GM21360 (cell line): ENCODE results near the gene BTAF1.

ENCODE experiments used
- ATAC-seq: cut with Tn5 transposase; IDR thresholded peaks from one replicate; pipeline ENCODE4 v1.9.1; 2021; ENCODE audit warnings: mild to moderate bottlenecking, moderate library complexity; ENCODE audit not compliant: unreplicated experiment

Gene BTAF1

DNA sequence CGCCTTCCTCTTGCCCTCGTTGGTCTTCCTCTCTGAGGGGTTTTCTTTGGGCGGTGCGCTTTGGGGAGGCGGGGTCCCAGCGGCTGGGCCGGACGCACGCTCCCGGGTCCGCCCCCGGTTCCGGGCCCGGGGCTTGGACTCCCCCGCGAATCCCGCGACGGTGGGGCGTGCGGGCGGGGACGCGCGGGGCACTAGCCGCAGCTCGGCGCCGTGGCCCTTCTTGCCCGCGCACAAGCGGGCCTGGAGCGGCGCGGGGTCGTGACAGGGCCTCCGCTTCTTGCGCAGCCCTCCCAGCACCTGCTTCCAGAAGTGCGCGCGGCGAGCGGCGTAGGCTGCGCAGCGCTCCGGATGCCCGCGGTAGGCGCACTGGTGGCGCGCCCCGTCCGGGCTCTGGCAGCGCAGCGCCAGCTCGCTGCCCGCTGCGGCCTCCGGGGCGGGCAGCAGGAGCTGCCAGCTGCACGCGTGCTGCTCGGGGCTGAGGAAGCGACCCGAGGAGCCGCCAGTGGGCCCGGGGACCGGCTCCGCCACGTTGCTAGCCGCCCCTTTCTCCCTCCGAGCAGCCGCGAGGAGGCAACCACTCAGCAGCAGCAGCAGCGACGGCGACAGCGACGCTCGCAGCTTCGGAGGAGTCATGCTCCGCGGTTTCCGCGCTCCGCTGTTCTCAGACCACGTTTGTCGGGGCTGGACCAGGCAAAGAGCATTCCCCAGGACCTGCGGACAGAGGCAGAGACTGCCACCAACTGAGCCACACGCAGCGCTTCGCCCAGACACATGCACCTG lies 15.0 kb upstream of the BTAF1 start:
- ATAC-seq = peak; percentile 89

DNA sequence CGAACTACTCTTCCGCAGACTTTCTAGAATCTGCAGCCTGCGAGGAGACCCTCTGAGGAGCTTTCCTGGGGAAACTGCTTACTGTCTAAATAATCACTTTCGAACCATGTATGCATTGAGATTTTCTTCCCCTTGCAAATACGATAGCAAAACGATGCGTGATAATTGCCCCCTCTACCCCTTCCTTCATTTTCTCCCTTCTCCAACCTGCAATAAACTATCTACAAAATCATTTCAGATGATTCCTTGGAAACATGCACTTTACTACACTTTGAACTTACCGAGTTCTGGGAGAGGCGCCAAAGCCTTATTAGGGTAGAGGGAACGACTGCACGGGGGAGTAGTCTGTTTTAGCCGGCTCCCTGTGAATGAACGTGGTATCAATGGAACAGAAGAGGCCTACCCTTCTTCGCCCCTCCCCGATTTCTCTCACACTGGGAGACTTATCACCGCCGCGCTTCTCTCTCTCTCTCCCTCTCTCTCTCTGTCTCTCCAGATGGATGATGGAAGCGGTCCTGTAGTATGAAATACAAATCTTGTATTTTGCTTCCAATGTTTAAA lies 14.4 kb upstream of the BTAF1 start, which contains the start of gene FGFBP3:
Gene FGFBP3 (minus strand): TSS at position 370 of the 561 bp plus-strand sequence. CDS start 517 bp downstream, outside the sequence.
- no peak for ATAC-seq

DNA sequence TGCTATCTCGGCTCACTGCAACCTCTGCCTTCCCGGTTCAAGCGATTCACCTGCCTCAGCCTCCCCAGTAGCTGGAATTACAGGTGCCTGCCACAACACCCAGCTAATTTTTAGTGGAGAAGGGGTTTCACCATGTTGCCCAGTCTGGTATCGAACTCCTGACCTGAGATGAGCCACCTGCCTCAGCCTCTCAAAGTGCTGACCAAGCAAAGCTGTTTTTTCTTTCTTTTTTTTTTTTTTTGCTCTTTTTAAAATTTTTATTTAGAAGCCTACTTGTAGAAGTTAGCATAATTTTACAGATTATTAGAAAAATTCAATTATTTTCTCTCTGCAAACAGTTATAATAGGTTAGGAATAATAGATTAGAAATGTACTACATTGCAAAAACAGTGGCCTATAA lies 13.1 kb upstream of the BTAF1 start:
- ATAC-seq = no peak

DNA sequence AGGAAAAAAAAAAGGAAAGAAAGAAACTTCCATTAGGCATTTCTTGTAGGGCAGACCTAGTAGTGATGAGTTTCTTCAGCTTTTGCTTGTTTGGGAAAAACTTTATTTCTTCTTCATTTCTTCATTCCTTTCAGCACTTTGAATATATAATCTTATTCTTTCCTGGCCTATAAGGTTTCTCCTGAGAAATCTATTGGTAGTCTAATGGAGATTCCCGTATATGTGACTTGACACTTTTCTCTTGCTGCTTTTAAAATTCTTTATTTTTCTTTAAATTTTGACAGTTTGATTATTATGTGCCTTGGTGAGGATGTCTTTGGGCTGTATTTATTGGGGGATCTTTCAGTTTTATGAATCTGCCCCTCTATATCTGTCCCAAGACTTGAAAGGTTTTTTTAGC lies 3.9 kb upstream of the BTAF1 start:
- ATAC-seq = no peak

DNA sequence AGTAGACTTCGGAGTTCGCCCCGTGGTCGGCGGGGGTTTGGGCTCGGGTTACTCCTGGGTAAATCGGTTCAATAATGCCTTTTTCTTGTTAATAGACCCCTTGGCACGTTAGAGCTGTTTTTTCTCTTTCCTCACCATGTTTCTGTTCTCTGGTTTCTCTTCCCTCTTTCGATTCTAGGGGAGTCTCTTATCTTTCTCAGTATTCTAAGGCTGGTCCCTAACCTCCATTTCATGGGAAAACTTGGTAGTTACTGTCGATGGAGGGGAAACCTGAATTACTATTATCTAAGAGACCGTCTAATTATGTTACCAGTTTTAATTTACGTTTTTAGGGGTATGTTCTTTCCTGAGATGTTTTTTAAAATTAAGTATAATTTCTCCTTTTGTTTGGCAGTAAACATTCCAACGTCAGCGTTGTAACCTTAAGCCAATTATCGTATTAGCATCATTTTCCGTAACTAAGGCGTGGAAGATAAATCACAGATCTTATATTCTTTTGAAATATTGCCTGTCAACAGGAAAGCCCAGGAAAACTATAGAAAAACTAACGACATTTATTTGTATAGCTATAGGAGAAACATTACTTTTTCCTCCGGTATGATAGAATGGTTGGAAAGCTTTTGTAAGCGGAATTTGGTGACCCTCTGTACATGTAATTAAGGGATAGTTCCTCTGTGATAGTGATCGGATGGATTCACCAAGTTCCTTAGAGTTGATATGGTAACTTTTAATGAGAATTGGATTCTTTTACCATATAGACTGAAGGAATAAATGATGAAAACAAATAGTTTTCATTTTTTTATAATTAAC lies 847 bp downstream of the BTAF1 start:
- ATAC-seq = peak; percentile 22

DNA sequence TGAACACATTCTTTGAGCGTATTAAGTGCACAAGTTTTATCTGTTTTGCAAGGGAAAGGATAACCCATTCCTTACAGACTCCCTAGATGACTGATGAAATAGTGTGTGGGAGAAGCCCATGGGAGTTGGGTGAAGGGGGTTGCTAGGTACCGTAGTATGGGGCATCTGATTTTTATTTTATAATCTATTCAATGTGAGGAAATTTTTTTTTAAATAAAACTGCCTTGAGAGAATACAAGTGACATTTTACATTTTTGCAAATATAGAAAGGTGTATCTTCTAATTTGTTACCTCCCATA lies 1.4 kb downstream of the BTAF1 start:
- no peak for ATAC-seq

DNA sequence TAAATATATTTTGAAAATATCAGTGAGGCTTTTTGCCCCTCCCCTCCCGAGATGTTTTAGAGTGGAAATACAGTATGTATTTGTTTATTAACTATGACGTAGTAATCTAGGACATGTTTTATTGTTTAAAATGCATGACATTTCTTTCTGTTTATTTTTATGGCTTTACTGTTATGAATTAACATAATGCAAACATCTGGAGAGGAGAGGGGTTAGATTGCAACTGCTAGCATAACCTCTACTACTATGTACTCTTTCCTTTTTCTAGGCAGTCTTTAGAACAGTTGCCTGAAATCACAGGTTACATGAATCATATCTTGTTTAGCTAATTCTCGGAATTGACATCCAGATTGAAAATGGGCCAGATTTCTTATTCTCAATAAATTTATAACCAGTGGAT lies 7.4 kb downstream of the BTAF1 start:
- ATAC-seq = no peak

DNA sequence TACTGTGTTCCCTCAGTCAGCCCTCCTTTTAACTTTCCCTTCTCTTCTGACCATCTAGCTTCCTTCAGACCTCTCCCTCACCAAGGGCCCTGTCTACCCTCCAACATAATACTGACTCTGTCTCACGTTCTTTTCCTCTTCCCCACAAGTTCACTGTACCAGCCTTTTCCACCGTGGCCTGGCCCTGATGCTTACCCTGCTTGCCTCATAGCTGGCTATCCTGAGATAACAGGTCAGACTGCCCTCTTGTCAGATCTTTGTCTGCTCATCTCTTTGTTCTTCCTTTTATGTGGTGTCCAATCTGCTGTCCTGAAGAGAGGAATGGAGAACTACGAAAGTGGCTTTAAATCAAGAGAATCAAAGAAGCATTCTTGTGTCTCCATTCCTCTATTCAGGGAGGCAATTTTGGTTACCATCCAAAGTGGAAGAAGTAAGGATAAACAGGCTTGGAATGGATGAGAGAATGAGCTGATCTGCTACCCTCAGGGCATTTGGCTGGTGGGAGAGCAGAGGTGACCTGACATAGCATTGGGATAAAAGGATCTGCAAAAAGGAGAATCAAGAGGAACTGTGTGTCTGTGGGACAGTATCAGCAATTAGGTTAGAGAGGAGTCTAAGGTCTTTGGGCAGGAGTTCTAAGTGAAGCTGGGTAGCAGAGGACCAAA lies 8.1 kb downstream of the BTAF1 start:
- no peak for ATAC-seq

DNA sequence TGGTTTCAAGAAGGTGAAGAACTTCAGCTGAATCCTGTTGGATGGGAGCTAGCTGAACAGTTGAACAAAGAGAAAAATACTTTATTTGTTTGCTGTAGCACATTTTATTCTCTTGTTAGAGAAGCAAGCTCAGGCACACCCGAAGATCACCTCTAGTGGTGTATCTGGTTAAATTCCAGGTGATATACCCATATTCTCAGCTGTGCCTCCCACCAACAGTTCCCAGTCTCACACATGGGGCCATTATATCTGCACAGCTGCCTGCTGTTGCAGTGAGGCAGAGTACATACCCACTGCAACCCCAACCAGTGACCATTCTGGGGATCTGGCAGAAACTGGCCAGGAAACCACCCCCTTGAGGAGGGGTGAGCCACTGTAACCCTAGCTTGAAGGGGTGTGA lies 9.2 kb downstream of the BTAF1 start:
- ATAC-seq = no peak

DNA sequence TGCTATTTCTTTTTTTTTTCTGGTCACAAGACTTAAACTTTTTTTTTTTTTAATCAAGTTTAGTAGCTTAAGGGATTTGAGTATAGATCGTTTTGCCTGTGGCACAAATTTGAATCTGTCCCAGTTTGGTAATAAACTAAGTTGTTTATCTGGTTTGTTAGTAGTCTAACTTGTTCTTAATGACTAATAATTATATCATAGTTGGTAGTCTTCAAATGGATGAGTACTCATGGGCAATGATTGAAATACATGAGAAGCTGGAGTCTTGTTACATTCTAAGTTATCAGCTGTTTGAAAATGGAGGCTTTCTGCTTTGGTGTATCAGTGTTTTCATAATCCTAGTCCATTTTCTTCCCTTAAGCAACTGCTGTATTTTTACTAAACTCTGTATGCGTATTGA lies 12.3 kb downstream of the BTAF1 start:
- no peak for ATAC-seq

DNA sequence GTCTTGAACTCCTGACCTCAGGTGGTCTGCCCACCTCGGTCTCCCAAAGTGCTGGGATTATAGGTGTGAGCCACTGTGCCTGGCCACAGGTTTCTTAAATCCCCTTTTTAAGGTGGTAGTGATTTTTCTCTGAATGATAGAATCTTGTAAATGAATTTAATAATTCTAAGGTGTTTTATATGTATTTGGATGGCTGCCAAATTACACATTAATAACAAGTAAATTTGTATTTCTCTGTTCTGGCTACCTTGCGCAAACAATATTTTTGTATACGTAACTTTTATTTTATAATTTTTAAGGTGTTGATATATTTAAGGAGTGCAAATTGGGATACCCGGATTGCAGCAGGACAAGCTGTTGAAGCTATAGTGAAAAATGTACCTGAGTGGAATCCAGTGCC lies 16.1 kb downstream of the BTAF1 start:
- no peak for ATAC-seq

DNA sequence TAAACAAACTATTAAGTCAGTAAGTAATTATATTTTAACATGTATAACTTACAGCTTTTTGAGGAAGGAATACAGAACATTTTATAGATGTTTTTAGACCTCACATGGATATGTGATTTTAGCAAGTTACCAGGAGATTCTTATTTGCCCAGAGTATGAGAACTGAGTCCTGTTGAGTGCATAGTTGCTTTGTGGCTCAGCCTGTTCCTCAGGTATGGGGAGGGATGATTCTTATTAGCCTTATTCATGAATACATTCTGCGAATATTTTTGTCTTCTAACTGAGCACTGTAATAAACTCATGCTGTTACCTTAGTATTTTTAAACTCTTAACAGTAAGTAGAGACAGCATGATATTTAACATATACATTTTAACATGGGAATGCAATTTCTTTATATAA lies 17.9 kb downstream of the BTAF1 start:
- no peak for ATAC-seq

DNA sequence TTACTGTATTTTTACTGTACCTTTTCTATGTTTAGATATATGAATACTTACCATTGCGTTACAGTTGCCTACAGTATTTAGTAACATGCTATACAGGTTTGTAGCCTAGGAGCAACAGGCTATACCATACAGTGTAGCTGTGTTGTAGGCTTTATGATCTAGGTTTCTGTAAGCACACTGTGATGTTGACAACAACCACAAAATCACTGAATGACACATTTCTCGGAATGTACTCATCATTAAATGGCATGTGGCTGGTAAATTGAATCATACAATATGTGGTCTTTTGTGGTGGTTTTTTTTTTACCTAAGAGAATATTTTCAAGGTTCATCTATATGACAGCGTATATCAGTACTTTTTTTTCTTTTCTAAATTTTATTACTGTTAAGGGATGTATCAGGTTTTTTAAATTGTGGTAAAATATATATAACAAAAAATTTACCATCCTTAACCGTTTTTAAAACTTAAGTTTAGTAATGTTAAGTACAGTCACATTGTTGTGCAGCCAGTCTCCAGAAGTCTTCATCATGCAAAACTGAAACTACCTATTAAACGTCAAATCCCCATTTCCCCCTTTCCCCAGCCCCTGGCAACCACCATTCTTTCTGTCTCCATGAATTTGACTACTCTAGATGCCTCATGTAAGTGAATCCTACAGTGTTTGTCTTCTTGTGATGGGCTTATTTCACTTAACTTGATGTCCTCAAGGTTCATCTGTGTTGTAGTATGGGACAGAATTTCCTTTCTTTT lies 21.5 kb downstream of the BTAF1 start:
- ATAC-seq = no peak

DNA sequence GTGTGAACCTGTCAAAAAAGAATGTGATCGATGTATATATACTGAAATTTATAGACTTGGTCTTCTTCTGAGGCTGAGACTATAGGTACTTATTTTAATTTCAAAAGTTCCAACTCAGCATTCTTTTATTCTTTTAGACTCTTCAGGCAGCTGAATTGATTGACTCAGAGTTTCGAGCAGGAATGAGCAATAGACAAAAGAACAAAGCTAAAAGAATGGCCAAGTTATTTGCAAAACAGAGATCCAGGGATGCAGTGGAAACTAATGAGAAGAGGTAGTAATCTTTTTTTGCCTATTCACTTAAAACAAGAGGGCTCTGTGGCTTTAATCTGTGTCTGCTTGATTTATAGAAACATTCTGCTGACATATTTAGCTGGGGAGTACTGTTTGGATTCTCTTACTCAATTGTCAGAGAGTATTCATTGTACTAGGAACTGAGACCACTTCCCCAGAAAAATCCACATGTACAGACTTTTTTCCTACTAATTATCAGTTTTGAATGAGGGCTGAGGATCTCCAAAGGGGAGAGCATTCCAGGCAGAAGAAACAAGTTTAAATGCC lies 30.1 kb downstream of the BTAF1 start:
- ATAC-seq = no peak

DNA sequence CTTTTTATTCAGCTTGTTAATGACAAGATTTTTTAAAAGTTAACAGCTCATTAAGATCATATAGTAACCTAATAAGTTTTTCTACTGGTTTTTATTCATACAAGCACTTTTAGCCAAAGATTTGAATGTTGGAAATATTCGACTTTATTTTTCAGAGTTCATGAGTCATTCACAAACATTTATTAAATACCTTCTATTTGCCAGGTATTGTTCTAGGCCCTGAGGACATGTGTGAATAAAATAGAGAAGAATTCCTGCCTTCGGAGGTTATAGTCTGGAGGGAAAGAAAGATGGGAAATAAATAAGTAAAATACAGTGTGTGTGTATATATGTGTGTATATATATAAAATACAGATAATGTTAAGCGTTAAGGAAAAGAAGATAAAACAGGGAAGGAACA lies 31.5 kb downstream of the BTAF1 start:
- ATAC-seq = no peak

DNA sequence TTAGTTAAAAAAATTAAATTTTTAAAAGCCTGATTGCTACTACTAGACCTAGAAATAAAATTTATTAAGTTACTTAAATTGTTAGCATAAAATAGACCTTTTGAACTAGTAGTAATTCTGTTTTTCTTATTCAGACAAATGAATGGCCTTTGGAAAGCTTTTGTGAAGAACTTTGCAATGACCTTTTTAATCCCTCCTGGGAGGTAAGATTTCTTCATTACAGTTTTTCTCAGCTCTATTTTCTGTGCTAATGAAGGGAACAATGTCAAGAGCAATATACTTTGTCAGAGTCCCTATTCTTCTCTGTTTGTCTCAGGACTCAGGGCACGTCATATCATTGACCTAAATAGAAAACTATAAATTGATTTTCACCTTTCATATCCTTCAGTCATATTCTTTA lies 33.5 kb downstream of the BTAF1 start:
- no peak for ATAC-seq

DNA sequence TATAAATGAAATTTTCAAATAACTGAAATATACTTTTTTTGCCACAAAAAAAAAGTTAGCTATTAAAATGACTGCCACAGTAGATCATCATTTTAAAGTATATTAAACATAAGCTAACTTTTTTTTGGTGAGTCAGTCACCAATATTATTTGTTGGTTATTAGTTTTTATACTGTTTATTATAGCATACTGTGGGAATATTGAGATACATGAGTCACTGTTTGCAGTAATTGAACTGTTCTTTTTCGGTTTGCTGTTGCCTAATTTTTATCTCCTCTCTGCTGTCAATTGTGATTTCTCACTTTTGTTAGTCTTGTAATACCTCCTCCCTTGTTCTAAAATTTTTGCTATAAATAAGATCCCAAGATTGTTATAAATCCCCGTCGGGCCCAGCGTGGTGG lies 45.7 kb downstream of the BTAF1 start:
- no peak for ATAC-seq

DNA sequence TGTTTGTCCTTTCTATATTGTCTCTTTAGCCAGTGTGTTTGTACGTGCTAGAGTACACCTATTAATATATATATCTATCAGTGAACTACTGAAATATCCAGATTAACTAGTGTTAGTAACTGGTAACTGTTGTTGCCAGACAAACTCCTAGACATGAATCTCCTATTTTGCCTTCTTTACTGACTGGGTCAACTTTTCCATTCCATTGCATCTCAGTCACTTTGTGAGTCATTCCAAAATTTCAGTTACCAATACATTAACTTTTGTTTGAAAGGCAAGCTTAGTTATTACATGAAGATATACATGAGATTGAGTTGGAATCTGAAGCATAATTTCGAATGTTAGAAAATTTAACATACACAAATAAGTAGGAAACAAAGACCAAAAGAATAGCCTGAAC lies 51.4 kb downstream of the BTAF1 start:
- no peak for ATAC-seq

DNA sequence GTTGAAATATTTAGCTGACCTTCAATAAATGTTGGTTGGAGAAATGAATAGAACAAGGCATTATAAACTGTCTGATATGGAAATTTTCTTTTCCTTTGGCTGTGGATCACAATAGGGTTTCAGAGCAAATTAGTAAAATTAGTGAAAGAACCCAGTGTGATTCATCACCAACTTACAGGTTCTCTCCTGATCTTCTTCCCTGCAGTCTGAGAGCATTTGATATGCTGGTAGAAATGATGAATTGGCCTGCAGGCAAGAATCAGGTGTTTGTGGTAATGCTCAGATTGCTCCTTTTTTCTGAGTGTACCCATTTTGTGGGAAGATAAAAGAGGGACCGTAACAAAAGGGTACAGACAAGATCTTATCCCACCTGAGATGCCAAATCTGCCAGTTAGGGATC lies 51.9 kb downstream of the BTAF1 start:
- ATAC-seq = no peak

DNA sequence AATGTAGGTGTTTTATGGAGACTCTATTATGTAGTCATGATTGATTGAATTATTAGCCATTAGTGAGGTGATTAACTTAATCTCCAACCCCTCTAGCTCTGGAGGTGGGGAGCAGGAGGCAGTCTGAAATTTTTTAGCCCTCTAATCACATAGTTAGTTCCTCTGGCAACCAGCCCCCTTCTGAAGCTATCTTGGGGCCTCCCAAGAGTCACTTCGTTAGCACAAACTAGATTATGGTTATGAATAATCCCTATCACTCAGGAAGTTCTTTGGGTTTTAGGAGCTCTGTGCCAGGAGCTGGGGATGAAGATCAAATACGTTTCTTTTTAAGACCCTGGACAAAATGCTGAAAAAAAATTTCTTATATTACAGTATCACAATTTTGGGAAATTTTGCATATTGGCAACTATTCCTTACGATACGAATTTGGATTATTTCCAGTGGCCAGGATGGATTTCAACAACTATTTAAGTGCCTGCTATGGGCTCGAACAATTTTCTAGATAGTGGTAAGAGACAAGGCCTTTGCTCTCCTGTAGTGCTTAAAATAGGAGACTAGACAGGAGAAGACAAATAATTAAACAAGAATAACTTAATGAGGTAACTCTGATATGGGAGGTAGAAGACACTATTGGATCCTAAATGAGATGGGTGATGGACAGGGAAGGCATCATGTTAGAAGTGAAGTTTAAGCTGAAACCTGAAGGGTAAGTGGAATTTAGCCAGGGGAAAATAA lies 52.9 kb downstream of the BTAF1 start:
- ATAC-seq = no peak
